Lower lobe of right lung (tissue), 2 donors: Measurements from ENCODE around the gene PCBD2. TPM values are rescaled to one million over a fixed set of nuclear protein-coding genes. Genes with fewer than 3 reads are reported as not detected.
A peak's percentile ranks its signal among the peaks of the same experiment; 100 is the strongest.

Experiments used
- ATAC-seq, 2 donors: fragments of 200-7000 bp; cut with Tn5 transposase; one replicate each; pipeline ENCODE4 v1.9.1; 2020 to 2022; ENCODE audit warnings: mild to moderate bottlenecking in 2 of 2, moderate library complexity in 2 of 2
- DNase-seq: peaks from one replicate; pipeline ENCODE4 v3.0.0-alpha.2; 2020
- H3K27ac ChIP-seq: fragments of 200-600 bp; one replicate; pipeline ENCODE4 v1.8.0; 2022
- H3K27me3 ChIP-seq: fragments of 200-600 bp; one replicate; pipeline ENCODE4 v1.8.0; 2022; ENCODE audit warnings: low read depth
- H3K36me3 ChIP-seq: fragments of 200-600 bp; one replicate; pipeline ENCODE4 v1.8.0; 2022; ENCODE audit warnings: mild to moderate bottlenecking
- H3K4me1 ChIP-seq: fragments of 200-600 bp; one replicate; pipeline ENCODE4 v1.8.0; 2022
- H3K4me3 ChIP-seq: fragments of 200-600 bp; one replicate; pipeline ENCODE4 v1.8.0; 2022; ENCODE audit warnings: mild to moderate bottlenecking
- H3K9me3 ChIP-seq: fragments of 200-600 bp; one replicate; pipeline ENCODE4 v1.8.0; 2022
- intact Hi-C: fragments of 100-400 bp; cut with DNase I; formaldehyde crosslinking; loops from one replicate; pipeline ENCODE4 v1.11.0; 2022
- total RNA-seq: library from RNA; stranded (reverse); fragmentation: NEBNext Ultra II Directional; extraction: Animal tissue kit (Norgen Biotek cat#: 25700); gene quantifications from one replicate; pipeline ENCODE4 v1.2.1, GENCODE V29; 2021
- TF ChIP-seq, protein P1 (sequence below): fragments of 200-600 bp; IDR thresholded peaks from one replicate; pipeline ENCODE4 v1.8.0; 2022; ENCODE audit warnings: antibody characterized with exemption, mild to moderate bottlenecking
- donor health status: DM: no; HTN: yes; CAD: no; lungs with severe emphysema.

The PCBD2 gene
- total RNA-seq, 1 donor from 2014 or later: 13.1 TPM

DNA sequence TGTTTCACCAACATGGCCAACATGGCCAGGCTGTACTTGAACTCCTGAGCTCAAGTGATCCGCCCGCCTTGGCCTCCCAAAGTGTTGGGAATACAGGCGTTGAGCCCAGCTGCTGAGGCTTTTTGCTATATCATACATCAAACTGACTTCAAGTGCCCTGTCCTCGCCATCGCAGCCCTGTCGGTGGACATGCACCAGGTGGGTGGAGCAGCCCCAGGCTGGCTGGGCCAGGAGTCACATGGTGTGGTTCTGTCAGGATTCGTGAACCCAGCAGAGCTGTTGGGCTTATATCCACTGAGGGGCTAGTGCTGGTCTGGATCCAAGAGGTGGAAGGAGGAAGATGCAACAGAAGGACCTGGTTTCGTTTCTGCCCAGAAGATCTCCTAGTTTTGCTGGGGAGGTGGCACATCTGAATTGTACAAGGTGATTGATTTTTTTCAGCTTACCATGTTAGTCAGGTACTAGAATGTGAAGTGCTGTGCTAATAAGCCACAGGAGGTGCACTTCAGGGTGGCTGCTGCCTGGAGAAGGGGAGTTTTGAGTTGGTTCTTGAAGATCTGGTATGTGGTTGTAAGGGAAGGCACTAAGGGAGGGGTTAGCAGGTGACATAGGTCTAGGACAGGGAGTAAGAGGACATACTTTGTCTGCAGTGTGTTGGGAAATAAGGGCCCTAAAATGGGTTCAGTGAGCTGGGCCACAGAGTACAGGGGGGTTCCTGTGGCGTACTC lies 16.1 kb downstream of the PCBD2 start:
- intact Hi-C loops: no loop called here
- peak; percentile 47 for ATAC-seq
- DNase-seq: no peak
- no peaks in the 10 kb centered on the region for H3K27me3 ChIP-seq
- H3K36me3 ChIP-seq: peaks cover 35% of the 10 kb centered on the region
- no peaks in the 10 kb centered on the region for H3K9me3 ChIP-seq
- TF ChIP-seq, protein P1, sequence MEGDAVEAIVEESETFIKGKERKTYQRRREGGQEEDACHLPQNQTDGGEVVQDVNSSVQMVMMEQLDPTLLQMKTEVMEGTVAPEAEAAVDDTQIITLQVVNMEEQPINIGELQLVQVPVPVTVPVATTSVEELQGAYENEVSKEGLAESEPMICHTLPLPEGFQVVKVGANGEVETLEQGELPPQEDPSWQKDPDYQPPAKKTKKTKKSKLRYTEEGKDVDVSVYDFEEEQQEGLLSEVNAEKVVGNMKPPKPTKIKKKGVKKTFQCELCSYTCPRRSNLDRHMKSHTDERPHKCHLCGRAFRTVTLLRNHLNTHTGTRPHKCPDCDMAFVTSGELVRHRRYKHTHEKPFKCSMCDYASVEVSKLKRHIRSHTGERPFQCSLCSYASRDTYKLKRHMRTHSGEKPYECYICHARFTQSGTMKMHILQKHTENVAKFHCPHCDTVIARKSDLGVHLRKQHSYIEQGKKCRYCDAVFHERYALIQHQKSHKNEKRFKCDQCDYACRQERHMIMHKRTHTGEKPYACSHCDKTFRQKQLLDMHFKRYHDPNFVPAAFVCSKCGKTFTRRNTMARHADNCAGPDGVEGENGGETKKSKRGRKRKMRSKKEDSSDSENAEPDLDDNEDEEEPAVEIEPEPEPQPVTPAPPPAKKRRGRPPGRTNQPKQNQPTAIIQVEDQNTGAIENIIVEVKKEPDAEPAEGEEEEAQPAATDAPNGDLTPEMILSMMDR: no peak
- H3K27ac ChIP-seq: peak overlapping the region; percentile 41
- H3K4me1 ChIP-seq: no peaks in the 10 kb centered on the region
- no peak overlapping the region for H3K4me3 ChIP-seq

DNA sequence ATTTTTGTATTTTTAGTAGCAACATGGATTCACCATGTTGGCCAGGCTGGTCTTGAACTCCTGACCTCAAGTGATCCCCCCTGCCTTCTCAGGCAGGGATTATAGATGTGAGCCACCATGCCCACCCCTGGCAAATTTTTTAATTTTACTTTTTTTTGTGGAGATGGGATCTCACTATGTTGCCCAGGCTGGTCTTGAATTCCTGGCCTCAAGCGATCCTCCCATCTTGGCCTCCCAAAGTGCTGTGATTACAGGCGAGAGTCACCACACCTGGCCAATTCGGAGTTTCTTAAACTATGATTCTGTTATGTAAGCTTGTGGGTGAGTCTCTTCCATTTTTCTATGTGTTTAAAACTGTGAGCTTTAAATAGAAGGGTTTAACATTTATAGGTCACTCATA lies 27.6 kb downstream of the PCBD2 start:
- no peaks in the 10 kb centered on the region for H3K9me3 ChIP-seq
- no peak overlapping the region for H3K4me3 ChIP-seq
- DNase-seq: no peak
- no peak for ATAC-seq
- intact Hi-C loops: no loop called here
- no peaks in the 10 kb centered on the region for H3K4me1 ChIP-seq
- no peak overlapping the region for H3K27ac ChIP-seq
- H3K36me3 ChIP-seq: peaks cover 46% of the 10 kb centered on the region
- H3K27me3 ChIP-seq: no peaks in the 10 kb centered on the region
- TF ChIP-seq, protein P1: no peak

DNA sequence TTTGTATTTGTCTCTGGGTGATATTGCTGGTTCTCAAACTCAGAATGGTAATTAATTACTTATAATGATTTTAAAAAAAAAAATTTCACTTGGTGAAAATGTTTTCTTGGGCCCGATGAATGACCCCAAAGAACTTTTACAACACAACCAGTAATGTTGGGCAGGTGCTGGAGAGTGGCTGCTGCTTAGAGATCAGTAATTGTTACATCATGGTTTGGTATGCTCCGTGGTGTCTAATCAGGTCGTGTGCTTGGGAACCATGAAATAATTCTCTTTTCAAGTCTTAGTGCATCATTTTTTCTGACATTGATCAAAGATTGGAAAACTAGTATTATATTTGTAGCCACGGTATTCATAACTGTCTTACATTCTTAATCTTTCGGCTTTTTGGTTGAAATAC lies 29.3 kb downstream of the PCBD2 start:
- ATAC-seq (no peak), DNase-seq (no peak)
- no peaks in the 10 kb centered on the region for H3K27me3 ChIP-seq
- no peaks in the 10 kb centered on the region for H3K4me1 ChIP-seq
- TF ChIP-seq, protein P1: no peak
- H3K4me3 ChIP-seq: no peak overlapping the region
- no peak overlapping the region for H3K27ac ChIP-seq
- intact Hi-C loops: no loop called here
- no peaks in the 10 kb centered on the region for H3K9me3 ChIP-seq
- H3K36me3 ChIP-seq: peaks cover 53% of the 10 kb centered on the region

DNA sequence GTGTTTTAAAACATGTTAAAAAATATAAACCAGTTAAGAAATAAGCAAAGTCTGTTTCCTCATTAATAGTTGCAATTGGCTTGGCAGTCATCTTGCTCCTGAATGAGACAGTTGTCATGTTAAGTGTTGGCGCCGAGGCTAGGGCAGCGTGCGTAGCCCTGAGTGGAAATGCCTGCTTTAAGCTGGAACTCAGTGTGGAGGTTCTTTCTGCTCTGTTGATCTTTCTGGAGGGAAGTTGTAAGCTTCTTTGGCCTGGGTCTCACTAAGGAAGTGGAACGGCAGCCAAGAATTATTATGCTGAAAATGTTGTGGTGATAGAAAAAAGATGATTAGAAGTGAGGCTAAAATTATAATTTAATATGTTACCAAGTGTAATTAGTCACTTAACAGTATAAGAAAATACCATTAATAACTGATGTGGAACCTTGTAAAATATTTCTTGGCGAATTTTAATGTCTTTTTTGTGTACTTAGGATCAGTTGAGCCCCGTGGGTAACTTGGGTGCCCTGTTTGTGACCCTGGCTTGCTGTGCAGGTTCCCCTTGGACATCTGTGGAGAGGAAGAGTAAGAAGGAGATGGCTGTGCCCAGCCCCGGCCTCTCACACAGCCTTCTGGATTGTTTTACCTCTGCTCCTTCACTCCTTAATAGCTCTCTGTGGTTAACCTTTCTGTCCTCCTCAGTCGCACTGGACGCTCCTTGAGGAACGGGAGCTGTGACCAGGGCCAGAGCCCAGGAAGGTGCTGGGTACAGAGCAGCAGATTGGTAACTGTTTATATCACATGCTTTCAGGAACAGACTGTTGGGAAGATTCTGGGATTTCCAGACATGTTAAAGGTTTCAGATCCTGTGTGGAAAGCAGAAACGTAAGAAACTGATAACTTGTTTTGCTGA lies 31.0 kb downstream of the PCBD2 start:
- Histone ChIP-seq H3K4me1 (no peaks in the 10 kb centered on the region), H3K9me3 (no peaks in the 10 kb centered on the region), H3K4me3 (no peak overlapping the region), H3K27me3 (no peaks in the 10 kb centered on the region), H3K36me3 (peaks cover 38% of the 10 kb centered on the region), H3K27ac (no peak overlapping the region)
- intact Hi-C loops: no loop called here
- TF ChIP-seq, protein P1: no peak
- ATAC-seq: no peak
- no peak for DNase-seq

DNA sequence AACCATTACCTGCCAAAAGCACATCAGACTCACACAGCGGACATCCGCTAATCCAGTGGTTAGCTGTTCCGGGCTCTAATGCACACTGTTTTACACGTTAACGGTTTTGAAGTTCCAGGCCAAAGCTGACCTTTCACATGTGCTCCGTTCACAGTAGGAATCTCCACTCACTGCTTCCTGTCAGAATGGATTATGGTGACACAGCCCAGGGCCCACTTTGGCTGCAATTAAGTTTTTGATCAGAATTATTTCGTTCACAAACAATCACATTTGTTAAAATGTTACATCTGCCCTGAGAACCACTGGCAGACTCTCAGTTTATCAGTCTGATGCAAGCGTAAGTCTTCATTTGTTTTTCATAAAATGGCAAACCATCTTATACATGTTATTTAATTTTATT lies 32.6 kb downstream of the PCBD2 start:
- no peak for ATAC-seq
- TF ChIP-seq, protein P1: no peak
- no peak overlapping the region for H3K27ac ChIP-seq

More for the DNA sequence above, 32.6 kb downstream of the PCBD2 start:
- no peak overlapping the region for H3K4me3 ChIP-seq
- no peaks in the 10 kb centered on the region for H3K27me3 ChIP-seq
- intact Hi-C loops: no loop called here
- no peaks in the 10 kb centered on the region for H3K9me3 ChIP-seq
- DNase-seq: no peak
- H3K36me3 ChIP-seq: peaks cover 29% of the 10 kb centered on the region
- no peaks in the 10 kb centered on the region for H3K4me1 ChIP-seq
